ENCODE data around the gene OR4A15.

Gene OR4A15

DNA sequence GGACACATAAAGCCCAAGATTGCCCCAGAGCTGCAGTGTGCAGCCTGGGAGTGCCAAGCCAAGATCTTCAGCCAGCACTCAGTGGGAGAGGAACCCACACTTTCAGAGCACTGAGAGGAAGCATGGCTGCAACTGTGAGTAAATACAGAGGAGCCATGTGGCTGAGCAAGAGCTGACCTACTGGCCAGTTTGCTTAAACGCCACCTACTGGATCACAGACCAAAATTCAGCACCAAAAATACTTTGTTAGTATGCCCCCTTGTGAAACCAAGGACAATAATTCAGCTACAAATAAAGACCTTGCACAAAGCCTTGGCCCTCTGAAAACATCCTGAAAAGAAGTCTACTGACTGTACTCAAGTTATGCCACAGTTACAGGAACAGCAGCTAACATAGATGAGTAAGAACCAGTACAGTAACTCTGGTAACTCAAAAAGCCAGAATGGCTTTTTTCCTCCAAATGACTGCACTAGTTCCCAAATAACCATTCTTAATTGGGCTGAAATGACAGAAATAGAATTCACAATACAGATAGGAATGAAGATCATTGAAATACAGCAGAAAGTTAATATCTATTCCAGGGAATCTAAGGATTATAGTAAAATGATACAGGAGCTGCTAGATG lies 10.1 kb upstream of the OR4A15 start:
- TF ChIP-seq, protein P1, sequence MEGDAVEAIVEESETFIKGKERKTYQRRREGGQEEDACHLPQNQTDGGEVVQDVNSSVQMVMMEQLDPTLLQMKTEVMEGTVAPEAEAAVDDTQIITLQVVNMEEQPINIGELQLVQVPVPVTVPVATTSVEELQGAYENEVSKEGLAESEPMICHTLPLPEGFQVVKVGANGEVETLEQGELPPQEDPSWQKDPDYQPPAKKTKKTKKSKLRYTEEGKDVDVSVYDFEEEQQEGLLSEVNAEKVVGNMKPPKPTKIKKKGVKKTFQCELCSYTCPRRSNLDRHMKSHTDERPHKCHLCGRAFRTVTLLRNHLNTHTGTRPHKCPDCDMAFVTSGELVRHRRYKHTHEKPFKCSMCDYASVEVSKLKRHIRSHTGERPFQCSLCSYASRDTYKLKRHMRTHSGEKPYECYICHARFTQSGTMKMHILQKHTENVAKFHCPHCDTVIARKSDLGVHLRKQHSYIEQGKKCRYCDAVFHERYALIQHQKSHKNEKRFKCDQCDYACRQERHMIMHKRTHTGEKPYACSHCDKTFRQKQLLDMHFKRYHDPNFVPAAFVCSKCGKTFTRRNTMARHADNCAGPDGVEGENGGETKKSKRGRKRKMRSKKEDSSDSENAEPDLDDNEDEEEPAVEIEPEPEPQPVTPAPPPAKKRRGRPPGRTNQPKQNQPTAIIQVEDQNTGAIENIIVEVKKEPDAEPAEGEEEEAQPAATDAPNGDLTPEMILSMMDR (IDR thresholded peaks at IDR 0.05; ENCODE audit: insufficient read depth, low read length, poor library complexity, severe bottlenecking), result peak; percentile 19
- Histone ChIP-seq H3K36me3 (ENCODE audit: control insufficient read depth, insufficient read depth, low read length) (no peaks in the 10 kb centered on the region), H3K4me3 (replicated peaks; ENCODE audit: low read depth, low read length) (no peak overlapping the region), H3K27me3 (replicated peaks; ENCODE audit: control insufficient read depth, insufficient read depth, low read length) (no peaks in the 10 kb centered on the region)
- DNase-seq (ENCODE audit: extremely low read depth, insufficient read length), result no peak

DNA sequence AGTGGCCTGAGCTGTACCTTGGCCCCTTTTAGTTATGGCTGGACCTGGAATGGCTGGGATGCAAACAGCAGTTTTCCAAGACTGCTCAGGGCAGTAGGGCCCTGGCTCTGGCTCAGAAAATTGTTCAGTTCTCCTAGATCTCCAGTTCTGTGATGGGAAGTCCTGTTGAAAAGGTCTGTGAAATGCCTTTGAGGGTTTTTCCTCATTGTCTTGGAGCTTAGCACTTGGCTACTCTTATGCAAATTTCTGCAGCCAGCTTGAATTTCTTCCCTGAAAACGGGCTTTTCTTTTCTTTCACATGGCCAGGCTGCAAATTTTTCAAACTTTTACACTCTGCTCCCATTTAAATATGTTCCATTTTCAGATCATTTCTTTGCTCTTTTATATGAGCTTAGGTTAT lies 33.2 kb downstream of the OR4A15 start:
- TF ChIP-seq, protein P1 (IDR thresholded peaks at IDR 0.05; ENCODE audit: insufficient read depth, low read length, poor library complexity, severe bottlenecking), result no peak
- no peaks in the 10 kb centered on the region for H3K27me3 ChIP-seq (replicated peaks; ENCODE audit: control insufficient read depth, insufficient read depth, low read length)
- H3K36me3 ChIP-seq (ENCODE audit: control insufficient read depth, insufficient read depth, low read length), result no peaks in the 10 kb centered on the region
- H3K4me3 ChIP-seq (replicated peaks; ENCODE audit: low read depth, low read length), result no peak overlapping the region
- no peak for DNase-seq (ENCODE audit: extremely low read depth, insufficient read length)
